ENCODE data around the gene FXYD6.

DNA sequence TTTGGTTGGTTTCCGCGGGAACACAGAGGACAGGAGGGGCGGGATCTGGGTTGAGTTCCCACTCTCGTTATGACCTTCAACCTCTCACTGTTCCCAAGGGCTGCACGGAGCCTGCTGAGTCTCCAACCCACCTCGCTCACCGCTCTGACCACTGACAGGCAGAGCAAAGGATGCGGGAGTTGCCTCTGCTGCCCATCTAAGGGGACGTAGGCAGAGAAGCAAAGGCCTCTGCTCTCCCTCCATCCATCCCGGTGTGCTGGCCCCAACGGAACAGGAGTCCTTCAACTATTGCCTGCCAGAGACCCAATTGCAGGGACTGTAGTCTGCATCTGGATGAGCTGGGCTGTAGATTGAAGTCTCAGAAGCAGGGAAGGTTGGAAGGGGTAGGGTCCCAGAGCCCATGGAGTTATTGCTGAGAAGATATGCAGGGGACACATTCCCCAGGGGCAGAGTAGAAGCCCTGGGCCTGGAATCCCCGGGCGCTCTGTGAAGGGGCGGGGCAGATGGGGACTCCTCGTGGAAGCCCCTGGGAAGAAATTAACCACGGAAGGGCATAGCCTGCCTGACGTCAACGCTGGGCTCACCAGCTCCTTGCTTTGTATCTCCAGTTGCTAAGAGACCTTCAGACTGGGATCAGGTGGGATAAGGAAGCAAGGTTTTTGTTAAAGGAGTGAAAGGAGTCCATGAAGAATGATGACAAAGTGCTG, 39.2 kb downstream of the FXYD6 start:
- no peak for TF ChIP-seq POLR2A (IDR thresholded peaks at IDR 0.05)
- TF ChIP-seq, protein P1, sequence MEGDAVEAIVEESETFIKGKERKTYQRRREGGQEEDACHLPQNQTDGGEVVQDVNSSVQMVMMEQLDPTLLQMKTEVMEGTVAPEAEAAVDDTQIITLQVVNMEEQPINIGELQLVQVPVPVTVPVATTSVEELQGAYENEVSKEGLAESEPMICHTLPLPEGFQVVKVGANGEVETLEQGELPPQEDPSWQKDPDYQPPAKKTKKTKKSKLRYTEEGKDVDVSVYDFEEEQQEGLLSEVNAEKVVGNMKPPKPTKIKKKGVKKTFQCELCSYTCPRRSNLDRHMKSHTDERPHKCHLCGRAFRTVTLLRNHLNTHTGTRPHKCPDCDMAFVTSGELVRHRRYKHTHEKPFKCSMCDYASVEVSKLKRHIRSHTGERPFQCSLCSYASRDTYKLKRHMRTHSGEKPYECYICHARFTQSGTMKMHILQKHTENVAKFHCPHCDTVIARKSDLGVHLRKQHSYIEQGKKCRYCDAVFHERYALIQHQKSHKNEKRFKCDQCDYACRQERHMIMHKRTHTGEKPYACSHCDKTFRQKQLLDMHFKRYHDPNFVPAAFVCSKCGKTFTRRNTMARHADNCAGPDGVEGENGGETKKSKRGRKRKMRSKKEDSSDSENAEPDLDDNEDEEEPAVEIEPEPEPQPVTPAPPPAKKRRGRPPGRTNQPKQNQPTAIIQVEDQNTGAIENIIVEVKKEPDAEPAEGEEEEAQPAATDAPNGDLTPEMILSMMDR (IDR thresholded peaks at IDR 0.05 in 4 of 5, conservative IDR thresholded peaks at IDR 0.05 in 1 of 5) = no peak

All from gastrocnemius medialis (tissue), 4 donors.